Urothelium cell line (cell line): ENCODE data around the gene CBX3.
"Not testable (repeated sequence)": the region's sequence is repeated elsewhere in the genome, so short reads cannot be mapped to it uniquely, and the experiment has no call there.

Experiments
- DNase-seq: peaks from one replicate; pipeline ENCODE4 v3.0.0; 2011; ENCODE audit warnings: low spot score, mixed read lengths
- FAIRE-seq: peaks from 2 replicates; lab custom pipeline; 2011; peaks lifted over from hg19 to GRCh38; lab: Jason Lieb, UNC

Gene CBX3

DNA sequence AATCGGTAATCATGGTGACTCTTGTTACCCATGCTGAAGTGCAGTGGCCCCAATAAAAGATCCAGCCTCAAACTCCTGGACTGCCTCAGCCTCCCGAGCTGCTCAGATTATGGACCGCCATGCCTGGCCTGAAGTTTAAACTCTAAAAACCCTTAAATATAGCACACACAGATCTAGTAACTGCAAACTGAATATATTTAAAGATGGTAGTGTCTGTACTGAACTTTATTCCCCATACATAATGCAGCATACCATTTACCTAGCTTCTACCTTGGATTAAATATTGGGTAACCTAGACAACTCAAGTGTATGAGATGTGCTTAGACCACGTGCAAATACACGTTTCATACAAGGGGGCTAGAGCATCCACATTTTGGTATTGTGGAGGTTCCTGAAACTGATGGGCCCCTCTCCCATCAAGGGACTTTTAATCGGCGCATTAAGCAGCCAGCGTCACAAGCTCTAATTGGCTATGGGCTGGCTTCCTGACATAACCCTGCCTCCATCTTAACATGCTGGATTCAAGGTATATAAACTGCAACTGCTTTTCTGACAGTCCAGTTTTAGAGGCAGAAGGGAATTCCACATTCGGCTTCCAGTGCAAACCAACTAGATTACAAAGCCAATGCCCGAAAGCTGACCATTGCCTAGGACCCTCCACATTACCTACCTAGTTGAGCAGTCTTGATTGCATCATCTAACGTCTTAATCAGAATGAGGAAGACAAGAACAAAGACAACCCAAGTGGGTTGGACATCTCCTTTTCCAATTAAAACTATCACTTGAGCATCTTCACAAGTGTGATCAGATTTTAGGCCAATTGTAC, 14.0 kb upstream of the CBX3 start:
- no peak for DNase-seq
- no peak for FAIRE-seq

DNA sequence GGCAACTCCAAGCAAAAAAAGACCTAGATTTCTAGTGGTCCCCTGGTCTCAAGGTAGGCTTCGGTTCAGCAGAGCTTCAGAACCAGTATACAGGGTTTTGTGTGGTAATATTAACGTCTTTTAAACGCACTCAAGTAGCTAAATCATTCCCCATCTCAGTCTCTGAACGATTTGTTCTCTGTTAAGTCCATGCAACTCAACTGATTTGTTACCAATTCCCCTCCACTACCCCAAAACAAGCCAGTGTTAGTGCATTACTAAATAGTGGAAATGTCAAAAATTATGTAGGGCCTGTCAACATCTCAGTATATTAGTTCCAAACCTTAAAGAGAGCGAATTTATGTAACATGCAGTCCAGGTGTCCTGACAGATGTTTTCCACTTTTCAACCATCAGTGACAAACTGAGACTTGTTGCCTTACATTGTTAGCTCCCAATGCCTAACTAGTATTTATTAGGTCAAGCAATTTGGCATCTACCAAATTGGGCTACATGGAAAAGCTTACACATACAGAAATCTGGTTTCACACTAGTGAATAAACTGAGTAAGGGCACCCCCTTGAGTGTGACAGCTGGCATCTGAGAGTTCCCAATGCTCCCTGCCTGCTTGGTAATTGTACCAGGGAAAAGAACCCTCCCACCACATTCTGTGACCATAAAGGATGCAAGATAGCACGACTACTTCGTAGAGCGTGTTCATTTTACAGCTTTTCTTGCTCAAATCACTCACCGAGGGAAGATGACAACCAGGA, 13.2 kb upstream of the CBX3 start:
- FAIRE-seq (no peak), DNase-seq (no peak)

DNA sequence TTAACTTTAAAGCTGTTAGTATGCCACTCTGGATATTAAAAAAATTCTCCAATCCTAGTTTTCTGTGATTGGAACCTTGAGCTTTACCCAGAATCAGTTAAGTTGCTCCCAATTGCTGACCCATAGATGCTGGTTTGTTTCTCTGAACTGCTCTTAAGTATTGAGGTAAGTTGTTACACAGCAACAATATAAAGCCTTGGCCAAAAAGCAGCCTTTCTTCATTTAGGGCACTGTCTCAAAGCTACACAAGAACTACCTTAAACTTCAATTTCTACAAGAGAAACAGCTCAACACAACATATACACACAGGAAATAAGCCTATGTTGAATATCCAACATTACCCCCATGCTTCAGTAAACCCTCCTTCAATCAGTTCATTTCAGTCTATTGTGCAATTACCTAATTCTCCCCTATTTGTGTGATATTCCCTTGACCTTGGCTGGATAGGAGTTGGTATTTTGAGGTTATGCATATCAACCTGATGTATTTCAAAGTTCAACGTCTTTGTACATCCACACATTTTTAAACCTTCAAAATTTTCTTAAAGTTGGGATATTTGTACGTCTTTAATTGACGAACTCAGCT, 12.5 kb upstream of the CBX3 start:
- FAIRE-seq = no peak
- DNase-seq = no peak

DNA sequence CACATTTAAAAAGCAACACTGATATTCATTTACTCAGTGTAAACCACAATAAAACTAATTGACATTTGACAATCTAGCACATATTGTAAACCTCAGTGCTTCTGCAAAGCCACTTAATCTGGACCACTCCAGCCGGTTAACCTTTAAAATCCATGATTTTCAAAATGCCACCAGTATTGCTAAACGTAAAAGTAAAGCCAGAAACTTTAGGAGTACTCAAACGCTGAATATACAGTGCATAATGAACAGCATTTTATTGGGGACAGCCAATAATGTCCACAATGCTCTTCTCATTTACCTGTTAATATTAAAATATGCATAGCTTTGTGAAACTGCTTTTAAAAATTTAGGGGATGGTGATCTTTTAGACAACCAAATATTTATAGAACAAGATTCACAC, 11.8 kb upstream of the CBX3 start:
- no peak for DNase-seq
- no peak for FAIRE-seq

DNA sequence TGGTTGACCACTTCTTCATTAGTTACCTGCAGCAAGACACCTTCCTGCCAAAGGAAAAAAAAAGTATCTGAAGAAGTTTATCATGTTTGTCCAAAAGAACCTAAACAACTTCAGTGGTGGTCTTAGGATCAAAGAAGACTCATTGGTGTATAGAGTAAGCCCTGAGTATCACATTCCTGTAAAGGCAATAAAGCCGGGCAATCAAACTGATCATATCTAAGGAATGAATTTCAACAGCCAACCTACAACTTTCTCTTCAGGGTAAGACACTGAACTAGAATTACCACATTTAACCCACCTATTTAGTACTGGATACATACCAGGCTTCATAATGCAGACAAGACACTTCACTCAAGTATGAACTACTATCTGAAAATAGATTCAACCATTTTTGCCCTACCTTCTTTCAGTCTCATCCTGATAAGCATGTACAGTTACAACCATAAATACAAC, 11.1 kb upstream of the CBX3 start:
- DNase-seq = no peak
- no peak for FAIRE-seq

DNA sequence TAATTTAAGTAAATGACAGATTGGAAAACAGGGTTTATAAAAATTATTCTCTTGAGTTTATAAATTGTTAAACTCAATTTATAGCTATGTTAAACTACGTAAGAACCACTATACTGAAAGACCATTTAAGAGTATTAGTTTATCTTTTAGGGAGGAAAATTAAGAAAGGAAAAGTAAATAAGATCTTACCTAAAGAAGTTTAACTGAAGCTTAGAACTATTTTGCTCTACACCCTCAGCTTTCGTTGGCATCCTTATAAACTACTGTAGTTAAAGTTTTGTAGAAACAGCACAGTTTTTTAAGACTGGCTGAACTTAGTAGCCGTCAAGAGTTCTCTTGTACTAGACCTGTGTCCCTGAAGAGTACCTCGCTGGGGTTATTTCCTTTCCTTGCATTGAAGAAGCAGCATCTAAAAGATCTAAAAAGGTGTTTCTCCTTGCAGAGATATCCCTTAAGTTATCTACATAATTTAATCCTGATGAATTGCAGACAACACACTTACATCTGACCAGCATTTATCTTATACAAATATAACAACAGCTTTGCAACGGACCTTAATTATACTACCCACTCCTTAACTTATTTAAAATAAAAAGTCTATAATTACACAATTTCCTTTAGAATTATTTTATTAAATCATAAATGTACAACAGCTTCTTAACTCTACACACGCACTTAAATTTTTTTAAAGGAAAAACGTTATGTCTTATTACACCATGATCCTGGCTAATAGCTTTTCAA, 10.1 kb upstream of the CBX3 start:
- FAIRE-seq (no peak), DNase-seq (no peak)

DNA sequence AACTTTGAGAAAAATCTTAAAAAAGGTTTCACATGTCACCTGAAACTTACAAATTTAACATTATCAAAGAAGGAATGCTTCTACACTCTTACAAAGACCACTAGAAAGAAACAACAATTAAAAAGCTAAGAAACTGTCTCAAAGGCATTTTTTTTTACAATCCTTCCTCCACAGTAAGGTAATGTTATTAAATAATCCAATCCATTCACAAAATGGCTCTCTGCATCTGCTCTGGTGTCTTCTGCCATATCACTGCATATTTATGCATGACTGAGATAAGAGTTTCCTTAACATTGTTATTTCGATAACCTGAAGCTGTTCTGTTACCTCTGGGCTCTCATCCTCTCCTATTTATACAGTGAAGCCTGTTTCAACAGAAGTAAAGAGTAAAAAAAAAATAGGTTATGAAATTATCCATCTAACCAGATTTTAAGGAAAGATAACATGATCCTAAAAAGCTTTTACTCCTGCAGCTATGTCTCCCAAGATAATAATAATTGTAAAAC, 9.5 kb upstream of the CBX3 start:
- DNase-seq = no peak
- no peak for FAIRE-seq

DNA sequence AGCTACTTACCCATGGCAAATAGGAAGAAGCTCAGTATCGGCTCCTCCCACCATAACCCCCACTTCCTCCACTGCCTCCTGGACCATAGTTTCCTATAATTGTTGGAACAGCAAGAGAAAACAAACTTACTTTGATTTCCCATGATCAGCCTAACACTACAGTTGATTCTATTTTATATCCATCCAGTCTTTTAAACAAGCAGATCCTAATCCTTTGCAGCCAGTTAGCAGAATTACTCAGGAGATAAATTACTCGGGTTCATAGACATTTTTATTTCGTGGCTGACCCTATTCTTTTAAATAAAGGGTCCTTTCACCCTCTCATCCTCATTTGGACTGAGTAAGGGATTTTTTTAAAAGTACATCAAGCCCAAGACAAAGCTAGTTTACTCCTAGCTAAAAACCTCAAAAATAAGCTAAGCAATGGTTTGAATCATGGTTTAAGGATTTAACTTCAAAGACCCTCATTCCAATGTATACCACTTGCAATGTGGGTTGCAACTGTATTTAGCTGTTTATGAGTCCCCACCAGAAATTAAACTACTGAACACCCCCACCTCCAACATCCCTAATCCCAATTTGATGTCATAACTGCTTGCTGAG, 9.0 kb upstream of the CBX3 start:
- FAIRE-seq = no peak
- DNase-seq = no peak

DNA sequence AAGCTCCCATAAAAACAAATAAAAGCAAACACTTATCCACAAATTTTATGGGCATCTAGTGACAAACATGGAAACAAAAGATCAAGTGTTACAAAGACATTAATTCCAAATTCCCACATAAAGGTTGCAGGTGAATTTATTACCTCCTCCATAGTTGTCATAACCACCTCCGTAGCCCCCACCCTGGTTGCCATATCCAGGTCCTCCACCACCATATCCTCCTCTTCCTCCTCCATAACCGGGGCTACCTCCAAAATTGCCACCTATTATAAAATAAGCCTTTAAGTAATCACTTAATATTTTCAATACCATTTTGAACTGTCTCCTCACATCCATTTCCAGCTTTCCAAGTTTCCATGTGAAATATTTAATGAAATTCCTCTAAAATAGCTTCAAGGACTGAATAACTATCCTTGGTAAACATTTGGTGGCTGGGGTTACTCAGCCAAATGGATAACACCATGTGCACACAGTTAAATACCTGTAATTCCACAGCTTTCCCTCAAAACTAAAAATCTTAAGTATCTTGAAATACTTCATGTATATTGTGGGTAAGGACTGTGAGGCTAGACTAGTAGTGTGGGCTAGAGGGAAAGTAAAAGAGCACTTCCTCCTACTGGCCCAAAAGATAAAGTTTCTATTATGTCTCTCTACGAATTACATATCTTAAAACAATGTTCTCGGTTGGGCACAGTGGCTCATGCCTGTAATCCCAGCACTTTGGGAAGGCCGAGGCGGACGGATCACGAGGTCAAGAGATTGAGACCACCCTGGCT, 7.9 kb upstream of the CBX3 start:
- DNase-seq (no peak), FAIRE-seq (no peak)

DNA sequence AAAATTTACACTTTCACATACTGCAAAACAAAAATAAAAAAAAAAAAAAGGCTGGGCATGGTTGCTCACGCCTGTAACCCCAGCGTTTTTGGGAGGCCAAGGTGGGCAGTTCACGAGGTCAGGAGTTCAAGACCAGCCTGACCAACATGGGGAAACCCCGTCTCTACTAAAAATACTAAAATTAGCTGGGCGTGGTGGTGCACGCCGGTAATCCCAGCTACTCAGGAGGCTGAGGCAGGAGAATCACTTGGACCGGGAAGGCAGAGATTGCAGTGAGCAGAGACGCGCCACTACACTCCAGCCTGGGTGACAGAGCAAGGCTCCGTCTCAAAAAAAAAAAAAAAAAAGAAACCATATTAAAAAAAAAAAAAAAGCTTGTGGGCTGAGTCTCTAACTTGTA, 6.8 kb upstream of the CBX3 start:
- not testable (repeated sequence) for DNase-seq, FAIRE-seq

DNA sequence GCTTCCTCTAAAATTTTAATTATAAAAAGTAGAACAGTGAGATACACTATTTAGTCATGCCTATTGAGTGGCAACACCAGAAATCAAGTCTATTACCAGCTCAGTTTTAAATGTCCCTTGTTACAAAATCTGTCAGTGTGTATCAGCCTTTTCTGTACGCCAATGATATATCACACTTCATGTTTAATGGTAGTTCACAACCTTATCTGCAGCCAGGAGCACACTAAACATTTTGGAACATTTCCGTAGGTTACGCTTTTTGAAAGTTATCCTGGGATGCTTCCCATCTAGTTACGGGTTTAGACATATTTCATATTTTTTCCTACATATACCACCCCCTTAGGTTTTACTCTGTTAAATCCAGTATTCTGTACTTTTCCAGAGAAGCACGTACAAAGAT, 6.4 kb upstream of the CBX3 start:
- FAIRE-seq = no peak
- DNase-seq = no peak

DNA sequence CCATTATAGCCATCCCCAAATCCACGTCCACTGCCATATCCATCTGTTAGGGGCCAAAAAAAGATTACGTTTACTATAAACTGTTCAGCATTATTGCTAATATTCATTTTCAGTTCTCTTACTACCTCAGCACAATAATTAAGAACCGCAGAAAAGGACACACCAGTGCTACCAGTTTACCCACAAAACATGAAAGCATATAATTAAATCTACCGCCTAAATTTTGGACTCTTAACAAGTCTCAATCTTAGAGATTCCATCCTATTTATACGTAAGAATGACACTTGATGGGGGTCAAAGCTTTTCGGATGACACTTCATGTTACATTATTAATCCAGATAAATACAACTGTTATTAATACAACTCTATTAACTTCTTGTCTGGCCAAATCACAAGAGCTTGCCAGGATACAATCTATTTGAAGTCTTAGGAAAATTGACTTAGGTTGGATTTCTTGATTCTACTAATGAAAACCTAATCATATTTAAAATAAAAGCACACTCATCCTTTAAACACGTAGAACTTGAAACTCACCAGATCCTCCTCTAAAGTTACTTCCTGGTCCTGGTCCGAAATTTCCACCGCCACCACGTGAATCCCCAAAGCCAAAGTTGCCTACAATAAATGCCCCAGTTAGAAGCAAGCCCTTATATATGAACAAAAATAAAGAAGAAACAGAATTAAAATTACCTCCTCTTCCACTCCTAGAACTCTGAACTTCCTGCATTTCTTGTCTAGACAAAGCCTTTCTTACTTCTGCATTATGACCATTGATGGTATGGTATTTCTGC, 5.5 kb upstream of the CBX3 start:
- FAIRE-seq (no peak), DNase-seq (no peak)

DNA sequence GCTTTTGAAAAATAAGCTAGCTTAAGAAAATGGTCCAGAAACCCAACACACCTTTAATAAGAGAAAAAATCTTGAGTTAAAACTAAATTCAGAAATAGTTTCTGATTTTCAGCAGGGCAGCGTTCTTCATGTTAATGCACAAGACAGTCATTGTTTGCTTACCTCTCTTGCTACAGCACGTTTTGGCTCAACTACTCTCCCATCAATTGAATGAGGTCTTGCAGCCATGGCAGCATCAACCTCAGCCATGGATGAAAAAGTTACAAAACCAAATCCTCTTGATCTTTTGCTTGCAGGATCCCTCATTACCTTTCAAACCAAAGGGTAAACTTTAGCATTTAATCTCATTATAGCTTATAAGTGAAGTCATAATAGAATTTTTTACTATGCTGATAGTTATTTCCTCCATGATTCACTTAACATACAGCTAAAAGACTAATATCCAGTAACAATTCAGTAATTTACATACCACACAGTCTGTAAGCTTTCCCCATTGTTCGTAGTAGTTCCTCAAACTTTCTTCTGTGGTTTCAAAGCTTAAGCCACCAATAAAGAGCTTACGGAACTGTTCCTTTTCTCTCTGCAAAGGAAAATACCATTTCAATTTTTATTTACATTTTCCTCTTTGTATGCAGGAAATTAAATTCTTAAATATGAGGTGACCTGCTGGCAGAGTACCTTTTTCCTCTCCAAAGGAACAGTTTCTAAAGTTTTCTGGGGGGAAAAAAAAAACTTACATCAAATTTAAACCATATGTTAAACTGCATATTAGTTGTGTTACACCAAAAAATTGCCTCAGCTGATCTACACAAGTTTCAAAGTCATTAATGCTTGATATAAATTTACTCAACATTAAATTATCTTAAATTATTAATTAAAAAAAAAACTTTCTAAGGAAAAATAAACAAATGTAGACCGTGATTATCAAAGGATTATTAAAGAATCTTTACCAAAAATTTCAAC, 4.1 kb upstream of the CBX3 start:
- no peak for DNase-seq
- FAIRE-seq = no peak

DNA sequence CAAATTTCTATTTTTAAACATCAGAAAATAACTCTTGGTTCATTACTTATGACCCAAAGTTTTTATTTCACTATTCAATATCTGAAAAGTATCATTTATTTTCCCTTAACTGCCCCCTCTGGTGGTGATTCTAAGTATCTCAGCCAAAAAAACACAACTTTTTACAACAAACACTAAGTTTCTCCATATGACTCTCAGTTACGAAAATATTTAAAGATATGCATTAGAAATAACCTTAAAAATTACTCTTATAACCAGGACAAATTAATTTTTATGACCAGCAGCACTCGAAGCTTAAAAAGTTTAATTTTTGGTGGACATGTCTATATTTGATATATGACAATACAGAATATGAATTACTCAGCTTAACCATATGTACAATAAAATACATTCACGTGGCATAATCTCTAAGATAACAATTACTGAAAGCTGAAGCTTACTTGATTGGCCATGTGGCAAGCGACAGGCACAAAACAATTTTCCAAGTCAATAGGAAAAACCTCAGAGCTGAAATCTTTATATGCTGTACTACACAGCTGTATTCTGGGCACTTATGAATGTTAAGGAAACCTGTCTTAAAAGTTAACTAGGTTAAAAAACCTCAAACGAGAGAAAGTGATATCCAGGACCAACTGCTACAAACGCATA, 3.3 kb upstream of the CBX3 start:
- DNase-seq = no peak
- FAIRE-seq = no peak

DNA sequence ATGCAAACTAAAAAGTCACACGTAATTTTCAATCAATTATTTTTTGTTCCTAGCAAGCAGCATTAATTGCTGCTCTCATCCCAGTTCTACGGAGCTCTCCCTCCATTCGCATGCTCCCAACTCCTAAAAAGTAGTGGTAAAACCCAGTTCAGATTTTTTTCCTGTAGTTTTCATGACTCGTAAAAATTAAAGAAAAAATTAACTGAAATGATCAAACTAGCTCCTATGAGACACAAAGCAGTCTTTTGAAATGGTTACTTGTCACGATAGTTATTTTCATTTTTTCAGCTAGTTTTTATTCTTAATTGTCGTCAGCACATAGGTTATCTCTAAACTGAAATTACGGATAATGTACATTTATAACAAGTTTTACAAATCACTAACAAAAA, 2.8 kb upstream of the CBX3 start:
- no peak for DNase-seq
- FAIRE-seq = no peak

DNA sequence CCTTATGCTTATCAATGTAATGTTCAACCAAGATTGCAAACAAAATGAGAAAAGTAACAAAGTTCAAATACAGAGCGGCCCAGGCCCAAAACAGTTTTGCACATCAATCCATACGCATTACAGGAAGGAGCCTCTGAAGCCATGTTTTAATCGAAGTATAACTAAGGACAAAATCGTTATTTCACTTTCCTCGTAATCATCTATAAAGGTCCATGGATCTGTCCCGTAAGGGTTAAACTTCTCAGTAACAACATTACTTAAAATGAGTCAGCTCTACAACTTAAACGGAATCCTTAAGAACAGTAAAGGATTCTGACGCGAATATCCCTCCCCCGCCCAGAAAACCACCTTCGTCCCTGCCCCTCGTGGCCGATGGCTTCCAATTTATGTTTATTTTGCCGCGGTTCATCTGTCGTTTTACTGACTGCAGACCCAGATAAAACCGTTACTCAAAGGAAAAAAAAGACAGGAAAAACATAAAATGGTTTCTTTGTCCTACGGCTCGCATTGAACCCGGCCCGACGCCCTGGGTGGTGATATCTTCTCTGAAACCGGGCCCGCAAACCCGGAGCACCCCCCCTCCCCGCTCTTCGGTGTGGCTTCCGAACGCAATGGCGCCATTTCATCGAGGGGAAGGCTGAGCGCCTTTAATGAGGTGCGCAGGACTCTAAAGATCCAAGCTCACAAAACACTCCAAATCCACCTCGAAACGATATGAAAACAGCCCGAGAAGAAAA, 2.1 kb upstream of the CBX3 start:
- DNase-seq = peak; percentile 58

DNA sequence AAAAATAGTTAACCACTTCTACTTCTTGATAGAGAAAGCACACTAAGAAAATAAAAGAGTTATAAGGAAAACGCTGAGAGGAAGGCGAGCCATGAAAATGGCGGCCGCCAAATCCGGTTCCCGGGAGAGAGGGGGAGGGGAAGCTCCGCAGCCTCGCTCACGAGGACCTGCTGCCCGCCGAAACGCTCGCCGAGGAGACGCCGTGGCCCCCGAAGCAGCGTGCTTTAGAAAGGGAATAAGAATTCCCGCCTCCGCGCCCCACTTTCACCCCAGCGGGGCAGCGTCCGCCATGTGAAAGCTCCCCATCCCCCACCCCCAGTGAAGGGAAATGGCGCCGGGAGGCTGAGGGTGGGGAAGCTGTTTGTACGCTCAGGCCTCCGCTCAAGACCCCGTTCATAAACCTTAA, 1.5 kb upstream of the CBX3 start:
- no peak for FAIRE-seq
- peak; percentile 59 for DNase-seq

More for the DNA sequence above, 2.1 kb upstream of the CBX3 start:
- FAIRE-seq = no peak
